ENCODE measurements around the gene OR2T4. TPM values are rescaled to one million over a fixed set of nuclear protein-coding genes. Genes with fewer than 3 reads are reported as not detected.

OR2T4 gene
- total RNA-seq, 1 experiment from 2014 or later, result not detected

DNA sequence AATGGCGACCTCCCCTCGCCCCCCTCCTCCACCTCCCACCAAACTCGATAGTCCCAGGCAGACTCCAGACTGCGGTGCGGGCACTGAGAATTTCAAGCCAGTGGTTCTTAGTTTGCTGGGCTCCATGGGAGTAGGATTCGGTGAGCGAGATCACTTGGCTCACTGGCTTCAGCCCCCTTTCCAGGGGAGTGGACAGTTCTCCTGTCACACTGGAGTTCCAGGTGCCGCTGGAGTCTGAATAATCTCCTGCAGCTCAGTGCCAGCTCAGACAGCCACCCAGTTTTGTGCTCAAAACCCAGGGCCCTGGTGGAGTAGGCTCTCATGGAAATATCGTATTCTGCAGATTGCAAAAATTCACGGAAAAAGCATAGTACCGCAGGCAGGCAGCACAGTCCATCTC lies 44.7 kb upstream of the OR2T4 start:
- ChIA-PET POLR2A (no interaction called here), CTCF (no interaction called here), RAD21 (ENCODE audit: low non-redundant PET in 1 of 2, low total read pairs in 2 of 2, uncharacterized antibody in 2 of 2, unreplicated experiment in 2 of 2) (no interaction called here)
- no peak overlapping the region for H3K4me2 ChIP-seq (ENCODE audit: low read length)
- no peak overlapping the region for H3K9ac ChIP-seq (ENCODE audit: low read length)
- ATAC-seq (no peak), DNase-seq (ENCODE audit: low read depth, low spot score) (no peak)
- no peaks in the 10 kb centered on the region for H3K9me2 ChIP-seq (ENCODE audit: insufficient read depth)
- no peaks in the 10 kb centered on the region for H3K27me3 ChIP-seq (ENCODE audit: insufficient read depth, low read length)
- H2AFZ ChIP-seq (ENCODE audit: low read depth, low read length, poor library complexity, severe bottlenecking), result no peak overlapping the region
- no peaks in the 10 kb centered on the region for H4K20me1 ChIP-seq (ENCODE audit: insufficient read depth)
- no peaks in the 10 kb centered on the region for H3K4me1 ChIP-seq (ENCODE audit: control insufficient read depth in 1 of 2, insufficient read depth in 2 of 2, low read length in 2 of 2)
- peaks cover 5% of the 10 kb centered on the region in 2 experiments; a peak in 2 of 4 replicates for H3K9me3 ChIP-seq (ENCODE audit: control insufficient read depth in 1 of 2, insufficient read depth in 1 of 2, low read depth in 1 of 2, low read length in 2 of 2)
- TF ChIP-seq EGR1 (IDR thresholded peaks at IDR 0.05; ENCODE audit: low read depth) (no peak), SIN3A (IDR thresholded peaks at IDR 0.05; ENCODE audit: low read depth) (no peak), POLR2A (IDR thresholded peaks at IDR 0.05; ENCODE audit: borderline replicate concordance, extremely low read depth, insufficient read depth, insufficient read length) (no peak), CBX3 (IDR thresholded peaks at IDR 0.05; ENCODE audit: low read depth) (no peak), SP1 (IDR thresholded peaks at IDR 0.05; ENCODE audit: low read depth) (no peak), EZH2phosphoT487 (IDR thresholded peaks at IDR 0.05; ENCODE audit: borderline replicate concordance) (no peak), RAD21 (IDR thresholded peaks at IDR 0.05; ENCODE audit: low read depth) (no peak), JUND (IDR thresholded peaks at IDR 0.05) (no peak), YY1 (IDR thresholded peaks at IDR 0.05; ENCODE audit: extremely low read depth, insufficient replicate concordance, low read depth, low read length) (no peak), SRF (IDR thresholded peaks at IDR 0.05; ENCODE audit: low read depth) (no peak)
- TF ChIP-seq, protein P1, sequence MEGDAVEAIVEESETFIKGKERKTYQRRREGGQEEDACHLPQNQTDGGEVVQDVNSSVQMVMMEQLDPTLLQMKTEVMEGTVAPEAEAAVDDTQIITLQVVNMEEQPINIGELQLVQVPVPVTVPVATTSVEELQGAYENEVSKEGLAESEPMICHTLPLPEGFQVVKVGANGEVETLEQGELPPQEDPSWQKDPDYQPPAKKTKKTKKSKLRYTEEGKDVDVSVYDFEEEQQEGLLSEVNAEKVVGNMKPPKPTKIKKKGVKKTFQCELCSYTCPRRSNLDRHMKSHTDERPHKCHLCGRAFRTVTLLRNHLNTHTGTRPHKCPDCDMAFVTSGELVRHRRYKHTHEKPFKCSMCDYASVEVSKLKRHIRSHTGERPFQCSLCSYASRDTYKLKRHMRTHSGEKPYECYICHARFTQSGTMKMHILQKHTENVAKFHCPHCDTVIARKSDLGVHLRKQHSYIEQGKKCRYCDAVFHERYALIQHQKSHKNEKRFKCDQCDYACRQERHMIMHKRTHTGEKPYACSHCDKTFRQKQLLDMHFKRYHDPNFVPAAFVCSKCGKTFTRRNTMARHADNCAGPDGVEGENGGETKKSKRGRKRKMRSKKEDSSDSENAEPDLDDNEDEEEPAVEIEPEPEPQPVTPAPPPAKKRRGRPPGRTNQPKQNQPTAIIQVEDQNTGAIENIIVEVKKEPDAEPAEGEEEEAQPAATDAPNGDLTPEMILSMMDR (IDR thresholded peaks at IDR 0.05 in 2 of 3, conservative IDR thresholded peaks at IDR 0.05 in 1 of 3; ENCODE audit: borderline replicate concordance in 1 of 3, insufficient read depth in 1 of 3, low read depth in 2 of 3, low read length in 2 of 3), result no peak
- TF ChIP-seq, protein P2, sequence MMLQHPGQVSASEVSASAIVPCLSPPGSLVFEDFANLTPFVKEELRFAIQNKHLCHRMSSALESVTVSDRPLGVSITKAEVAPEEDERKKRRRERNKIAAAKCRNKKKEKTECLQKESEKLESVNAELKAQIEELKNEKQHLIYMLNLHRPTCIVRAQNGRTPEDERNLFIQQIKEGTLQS (IDR thresholded peaks at IDR 0.05), result no peak
- TF ChIP-seq, protein P3, sequence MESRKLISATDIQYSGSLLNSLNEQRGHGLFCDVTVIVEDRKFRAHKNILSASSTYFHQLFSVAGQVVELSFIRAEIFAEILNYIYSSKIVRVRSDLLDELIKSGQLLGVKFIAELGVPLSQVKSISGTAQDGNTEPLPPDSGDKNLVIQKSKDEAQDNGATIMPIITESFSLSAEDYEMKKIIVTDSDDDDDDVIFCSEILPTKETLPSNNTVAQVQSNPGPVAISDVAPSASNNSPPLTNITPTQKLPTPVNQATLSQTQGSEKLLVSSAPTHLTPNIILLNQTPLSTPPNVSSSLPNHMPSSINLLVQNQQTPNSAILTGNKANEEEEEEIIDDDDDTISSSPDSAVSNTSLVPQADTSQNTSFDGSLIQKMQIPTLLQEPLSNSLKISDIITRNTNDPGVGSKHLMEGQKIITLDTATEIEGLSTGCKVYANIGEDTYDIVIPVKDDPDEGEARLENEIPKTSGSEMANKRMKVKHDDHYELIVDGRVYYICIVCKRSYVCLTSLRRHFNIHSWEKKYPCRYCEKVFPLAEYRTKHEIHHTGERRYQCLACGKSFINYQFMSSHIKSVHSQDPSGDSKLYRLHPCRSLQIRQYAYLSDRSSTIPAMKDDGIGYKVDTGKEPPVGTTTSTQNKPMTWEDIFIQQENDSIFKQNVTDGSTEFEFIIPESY (IDR thresholded peaks at IDR 0.05; ENCODE audit: extremely low read depth, insufficient replicate concordance, low read length), result no peak
- TF ChIP-seq, protein P4, sequence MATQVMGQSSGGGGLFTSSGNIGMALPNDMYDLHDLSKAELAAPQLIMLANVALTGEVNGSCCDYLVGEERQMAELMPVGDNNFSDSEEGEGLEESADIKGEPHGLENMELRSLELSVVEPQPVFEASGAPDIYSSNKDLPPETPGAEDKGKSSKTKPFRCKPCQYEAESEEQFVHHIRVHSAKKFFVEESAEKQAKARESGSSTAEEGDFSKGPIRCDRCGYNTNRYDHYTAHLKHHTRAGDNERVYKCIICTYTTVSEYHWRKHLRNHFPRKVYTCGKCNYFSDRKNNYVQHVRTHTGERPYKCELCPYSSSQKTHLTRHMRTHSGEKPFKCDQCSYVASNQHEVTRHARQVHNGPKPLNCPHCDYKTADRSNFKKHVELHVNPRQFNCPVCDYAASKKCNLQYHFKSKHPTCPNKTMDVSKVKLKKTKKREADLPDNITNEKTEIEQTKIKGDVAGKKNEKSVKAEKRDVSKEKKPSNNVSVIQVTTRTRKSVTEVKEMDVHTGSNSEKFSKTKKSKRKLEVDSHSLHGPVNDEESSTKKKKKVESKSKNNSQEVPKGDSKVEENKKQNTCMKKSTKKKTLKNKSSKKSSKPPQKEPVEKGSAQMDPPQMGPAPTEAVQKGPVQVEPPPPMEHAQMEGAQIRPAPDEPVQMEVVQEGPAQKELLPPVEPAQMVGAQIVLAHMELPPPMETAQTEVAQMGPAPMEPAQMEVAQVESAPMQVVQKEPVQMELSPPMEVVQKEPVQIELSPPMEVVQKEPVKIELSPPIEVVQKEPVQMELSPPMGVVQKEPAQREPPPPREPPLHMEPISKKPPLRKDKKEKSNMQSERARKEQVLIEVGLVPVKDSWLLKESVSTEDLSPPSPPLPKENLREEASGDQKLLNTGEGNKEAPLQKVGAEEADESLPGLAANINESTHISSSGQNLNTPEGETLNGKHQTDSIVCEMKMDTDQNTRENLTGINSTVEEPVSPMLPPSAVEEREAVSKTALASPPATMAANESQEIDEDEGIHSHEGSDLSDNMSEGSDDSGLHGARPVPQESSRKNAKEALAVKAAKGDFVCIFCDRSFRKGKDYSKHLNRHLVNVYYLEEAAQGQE (IDR thresholded peaks at IDR 0.05; ENCODE audit: low read depth), result no peak
- no peak overlapping the region for H3K4me3 ChIP-seq (replicated peaks in 1 of 2; ENCODE audit: low read depth in 1 of 2, low read length in 2 of 2)
- no peak overlapping the region for H3K27ac ChIP-seq (ENCODE audit: low read depth, low read length)
- intact Hi-C loops (cut with micrococcal nuclease), result no loop called here
- H3K79me2 ChIP-seq (ENCODE audit: insufficient read depth, low read length), result no peaks in the 10 kb centered on the region
- no peaks in the 10 kb centered on the region for H3K36me3 ChIP-seq (ENCODE audit: control insufficient read depth in 1 of 2, insufficient read depth in 2 of 2, low read length in 2 of 2)
- BruUV-seq (replicated peaks), result no TSS peak

All from HCT116 (cell line).